Testis (tissue), 2 donors: ENCODE measurements around the gene DENND5B.

Source experiments
- POLR2A ChIP-seq: fragments of 450-650 bp; IDR thresholded peaks from one replicate; pipeline ENCODE4 v1.6.1; 2017; ENCODE audit warnings: antibody characterized with exemption, mild to moderate bottlenecking, moderate library complexity
- TF ChIP-seq, protein P1 (sequence below), 3 experiments: fragments of 450-650 bp in 2 of 3; fragments of 200-600 bp in 1 of 3; sonication (generic) in 1 of 3; IDR thresholded peaks; one replicate each; pipeline ENCODE4 v1.5.1; 2016 to 2019; ENCODE audit warnings: antibody characterized with exemption in 3 of 3, mild to moderate bottlenecking in 2 of 3, moderate library complexity in 1 of 3

GRCh38 chr12:31557707-31558106 lies 33.2 kb downstream of the DENND5B start:
- TF ChIP-seq, protein P1, sequence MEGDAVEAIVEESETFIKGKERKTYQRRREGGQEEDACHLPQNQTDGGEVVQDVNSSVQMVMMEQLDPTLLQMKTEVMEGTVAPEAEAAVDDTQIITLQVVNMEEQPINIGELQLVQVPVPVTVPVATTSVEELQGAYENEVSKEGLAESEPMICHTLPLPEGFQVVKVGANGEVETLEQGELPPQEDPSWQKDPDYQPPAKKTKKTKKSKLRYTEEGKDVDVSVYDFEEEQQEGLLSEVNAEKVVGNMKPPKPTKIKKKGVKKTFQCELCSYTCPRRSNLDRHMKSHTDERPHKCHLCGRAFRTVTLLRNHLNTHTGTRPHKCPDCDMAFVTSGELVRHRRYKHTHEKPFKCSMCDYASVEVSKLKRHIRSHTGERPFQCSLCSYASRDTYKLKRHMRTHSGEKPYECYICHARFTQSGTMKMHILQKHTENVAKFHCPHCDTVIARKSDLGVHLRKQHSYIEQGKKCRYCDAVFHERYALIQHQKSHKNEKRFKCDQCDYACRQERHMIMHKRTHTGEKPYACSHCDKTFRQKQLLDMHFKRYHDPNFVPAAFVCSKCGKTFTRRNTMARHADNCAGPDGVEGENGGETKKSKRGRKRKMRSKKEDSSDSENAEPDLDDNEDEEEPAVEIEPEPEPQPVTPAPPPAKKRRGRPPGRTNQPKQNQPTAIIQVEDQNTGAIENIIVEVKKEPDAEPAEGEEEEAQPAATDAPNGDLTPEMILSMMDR (IDR thresholded peaks at IDR 0.05) = no peak
- no peak for TF ChIP-seq POLR2A
